Right kidney (tissue), 1 donor: Measurements from ENCODE around the gene TSPAN9.

ENCODE experiments used
- DNase-seq: peaks from one replicate; pipeline ENCODE4 v3.0.0-alpha.2; 2016

The TSPAN9 gene

DNA sequence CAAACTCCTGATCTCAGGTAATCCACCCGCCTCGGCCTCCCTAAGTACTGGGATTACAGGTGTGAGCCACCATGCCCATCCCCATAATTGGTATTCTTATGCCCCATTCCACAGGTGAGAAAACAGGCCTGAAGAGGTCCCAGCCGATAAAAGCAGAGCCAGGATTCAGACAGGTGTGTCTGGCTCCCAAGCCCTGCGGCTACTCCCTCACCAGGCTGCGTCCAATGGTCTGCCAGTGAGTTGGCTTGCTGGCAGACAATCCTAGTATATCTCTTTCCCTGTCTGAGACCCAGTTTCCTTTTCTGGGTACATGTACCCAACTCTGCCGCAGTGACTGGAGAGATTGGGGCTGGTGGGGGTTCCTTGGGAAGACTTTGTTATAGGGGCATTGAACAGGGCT is 1.9 kb upstream of the TSPAN9 start:
- DNase-seq = no peak

DNA sequence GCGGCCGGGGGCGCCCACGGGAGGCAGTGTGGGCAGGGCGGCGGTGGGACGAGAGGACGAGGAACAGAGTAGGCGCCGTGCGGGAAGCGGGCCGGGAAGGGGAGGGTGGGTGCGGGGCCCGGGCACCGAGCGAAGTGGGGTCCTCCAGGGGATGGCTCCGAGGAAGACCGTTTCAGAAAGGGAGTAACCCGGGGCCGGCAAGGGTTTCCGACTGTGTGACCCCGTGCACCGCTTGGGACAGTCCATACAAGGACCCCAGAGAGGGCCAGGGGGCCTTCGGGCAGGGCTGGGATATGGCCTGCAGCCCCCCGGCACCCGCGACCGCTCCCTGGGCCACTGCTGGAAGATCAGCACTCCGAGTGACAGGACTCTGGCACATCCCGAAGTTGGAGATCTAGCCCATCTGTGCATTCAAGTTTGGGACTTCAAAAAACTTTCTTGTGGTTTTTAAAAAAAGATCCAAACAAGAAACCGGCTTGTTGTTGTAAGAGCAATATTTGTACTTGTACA is 448 bp downstream of the TSPAN9 start:
- peak; percentile 71 for DNase-seq

DNA sequence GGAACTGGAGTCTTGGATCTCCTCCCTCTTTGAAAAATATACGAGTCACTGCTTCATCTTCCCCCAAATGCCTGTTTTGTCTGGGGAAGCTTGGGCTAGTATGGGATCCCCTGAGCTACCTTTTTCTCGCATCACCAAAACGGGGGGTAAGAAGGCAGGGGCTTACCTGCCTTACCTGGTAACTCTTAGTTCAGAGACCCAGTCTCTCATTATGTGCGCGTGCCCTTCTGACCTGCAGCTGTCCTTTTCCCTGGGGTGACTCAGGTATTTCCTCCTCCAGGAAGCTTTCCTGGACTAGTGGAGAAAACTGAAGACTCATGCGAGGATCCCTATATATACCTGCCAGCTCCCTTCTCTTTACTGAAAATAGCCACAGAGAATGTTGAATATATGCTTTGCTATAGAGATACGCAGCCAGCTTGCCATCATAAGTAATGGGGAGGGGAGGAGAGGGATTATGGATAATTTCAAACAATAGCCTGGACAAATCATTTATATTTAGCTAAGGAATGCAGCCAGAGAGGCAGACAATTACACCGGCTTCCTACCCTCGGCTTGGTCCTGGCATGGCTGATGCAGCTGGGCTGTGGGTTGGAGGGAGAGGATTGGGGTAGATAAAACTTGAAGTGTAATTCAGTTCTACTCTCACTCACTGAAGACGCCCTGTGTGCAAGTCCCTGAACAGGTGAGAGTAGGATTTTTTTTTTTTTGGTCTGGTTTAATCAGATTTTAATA is 1.1 kb downstream of the TSPAN9 start:
- DNase-seq = no peak

- no peak for DNase-seq
These were observed 3.9 kb downstream of the TSPAN9 start for GRCh38 chr12:3081091-3081490.

GRCh38 chr12:3081886-3082285 is 4.7 kb downstream of the TSPAN9 start:
- DNase-seq = no peak

GRCh38 chr12:3083241-3083920 is 6.2 kb downstream of the TSPAN9 start:
- no peak for DNase-seq

- DNase-seq = no peak
These were observed 6.8 kb downstream of the TSPAN9 start for GRCh38 chr12:3083921-3084347.

DNA sequence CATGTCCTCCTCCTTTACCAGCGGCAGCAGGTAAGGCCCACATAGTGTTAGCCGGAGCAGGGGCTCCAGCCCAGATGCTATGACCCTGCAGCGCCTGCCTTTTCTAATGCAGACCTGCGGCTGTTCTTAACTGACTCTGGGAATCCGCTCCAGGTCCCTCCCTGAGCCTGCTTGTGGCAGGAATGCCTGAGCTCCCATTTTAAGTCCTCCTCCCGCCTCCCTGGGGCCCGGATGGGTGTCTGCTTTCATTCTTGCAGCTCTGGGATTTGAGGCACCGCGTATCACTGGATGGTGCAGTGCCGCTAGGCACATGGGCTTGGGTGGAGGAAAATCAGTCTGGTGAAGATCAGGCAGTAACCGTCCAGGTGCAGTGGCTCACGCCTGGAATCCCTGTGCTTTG is 7.6 kb downstream of the TSPAN9 start:
- no peak for DNase-seq

DNA sequence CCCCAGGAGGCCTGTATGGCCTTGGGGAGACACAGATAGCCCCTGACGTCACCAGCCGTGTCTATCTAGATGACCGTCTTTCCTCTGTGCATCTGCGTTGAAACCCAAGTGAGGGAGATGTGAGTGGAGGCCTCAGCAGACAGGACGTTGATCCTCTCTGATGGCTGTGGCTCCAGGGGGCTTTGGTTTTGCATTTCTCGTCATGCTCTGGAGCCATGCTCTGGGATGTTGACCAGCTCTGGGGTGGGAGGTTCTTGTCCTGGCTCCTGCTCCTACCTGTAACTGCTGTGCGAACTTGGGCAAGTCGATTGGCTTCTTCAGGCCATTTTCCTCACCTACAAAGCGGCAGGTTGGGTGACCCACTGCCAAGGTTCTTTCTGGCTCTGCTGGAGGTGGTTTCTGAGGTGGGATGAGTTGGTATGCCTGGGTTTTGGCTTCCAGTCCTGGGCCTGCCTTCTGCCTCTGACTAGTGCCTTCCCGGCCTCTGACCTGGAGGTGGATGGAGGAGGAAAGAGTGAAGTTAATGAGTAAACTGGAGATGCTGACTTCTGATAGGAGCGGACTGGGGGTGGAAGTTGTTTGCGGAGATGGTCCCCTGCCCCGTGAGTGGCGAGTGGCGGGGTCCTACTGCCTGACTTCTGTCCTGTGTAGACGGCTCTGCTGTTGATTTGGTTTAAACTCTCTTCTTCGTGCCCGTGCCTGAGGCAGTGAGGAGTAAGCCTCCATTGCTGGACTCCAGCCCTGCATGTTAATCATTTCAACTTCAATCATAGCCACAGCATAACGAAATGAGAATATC is 8.4 kb downstream of the TSPAN9 start:
- DNase-seq = peak; percentile 55

DNA sequence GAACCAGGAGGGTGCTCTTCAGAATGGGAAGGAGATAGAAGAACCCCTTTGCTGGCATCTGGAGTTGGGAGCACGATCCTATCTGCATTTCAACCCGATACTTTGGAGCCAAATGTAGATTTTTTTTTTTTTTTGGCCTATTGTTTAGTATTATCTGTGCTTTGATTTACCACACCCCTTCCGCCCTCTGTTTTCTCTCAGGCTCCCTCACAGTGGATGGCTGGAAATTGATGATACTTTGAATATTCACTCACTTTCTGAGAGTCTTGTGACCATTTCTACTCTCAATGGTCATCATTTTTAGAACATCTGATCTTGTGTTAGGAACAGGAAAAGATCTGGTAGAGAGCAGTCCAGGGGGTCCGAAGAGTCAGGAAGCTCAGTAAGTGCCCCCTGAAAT is 9.0 kb downstream of the TSPAN9 start:
- DNase-seq = no peak

DNA sequence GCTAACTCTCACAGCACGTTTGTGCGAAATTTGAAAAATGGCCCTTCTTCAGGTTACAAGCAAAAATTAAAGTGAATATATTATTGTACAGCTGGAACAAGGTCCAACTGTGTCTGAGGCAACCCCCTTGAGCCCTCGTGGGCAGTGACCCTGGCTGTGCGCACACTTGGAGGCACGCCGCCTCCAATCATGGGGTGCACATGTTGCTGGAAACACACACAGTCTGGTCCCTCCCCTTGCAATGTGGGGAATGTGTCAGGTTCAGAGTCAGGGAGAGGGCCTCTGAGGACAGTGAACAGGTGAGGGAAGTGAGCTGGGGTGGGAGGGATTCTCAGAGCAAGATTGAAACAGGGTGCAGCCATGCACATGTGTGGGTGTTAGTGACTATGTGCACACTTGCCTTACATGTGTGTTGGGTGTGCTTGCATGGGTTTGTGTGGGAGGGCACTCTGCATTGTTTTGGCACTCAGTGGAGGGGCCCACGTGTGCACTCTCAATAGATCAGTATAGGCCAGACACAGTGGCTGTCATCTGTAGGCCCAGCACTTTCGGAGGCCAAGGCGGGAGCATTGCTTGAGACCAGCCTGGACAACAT is 9.6 kb downstream of the TSPAN9 start:
- no peak for DNase-seq

DNA sequence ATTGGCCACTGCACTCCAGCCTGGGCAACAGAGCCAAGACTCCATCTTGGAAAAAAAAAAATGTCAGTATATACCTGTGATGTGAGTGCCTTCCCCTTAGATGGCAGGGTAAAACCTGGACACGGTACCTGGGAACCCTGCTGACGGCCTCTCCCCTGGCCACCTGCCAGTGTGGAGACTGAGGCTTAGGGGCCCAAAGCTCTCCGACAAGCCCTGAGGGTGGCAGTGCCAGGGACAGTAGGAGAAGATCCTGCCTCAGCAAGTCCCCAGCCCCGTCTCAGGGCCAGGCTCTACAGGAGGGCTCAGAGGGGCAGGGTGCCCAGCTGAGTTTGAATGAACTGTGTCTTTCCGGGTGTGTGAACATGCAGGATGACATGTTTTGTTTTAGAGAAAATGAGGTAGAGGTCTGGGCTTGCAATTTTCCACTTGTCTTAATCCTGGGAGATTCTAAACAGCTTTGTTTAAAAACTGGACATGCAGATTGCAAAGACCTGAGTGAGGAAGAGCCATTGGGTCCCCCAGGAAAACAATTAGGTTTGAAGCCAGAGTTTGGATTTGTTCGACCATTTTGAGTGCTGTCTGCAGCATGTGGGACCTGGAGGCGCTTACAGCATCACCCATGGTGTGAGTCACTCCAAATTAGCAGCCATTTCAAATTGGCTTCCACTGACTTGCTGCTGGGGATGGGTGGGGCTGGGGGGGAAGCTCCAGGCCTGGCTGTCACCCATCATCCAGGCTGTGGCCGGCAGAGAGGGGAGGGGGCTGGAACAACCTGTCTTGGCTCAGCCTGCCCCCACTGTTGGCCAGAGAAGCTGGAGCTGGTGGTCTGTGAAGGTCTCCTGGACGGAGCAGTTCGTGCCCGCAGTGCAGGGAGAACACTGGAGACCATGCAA is 10.8 kb downstream of the TSPAN9 start:
- DNase-seq = no peak

- no peak for DNase-seq
These were observed 12.4 kb downstream of the TSPAN9 start for GRCh38 chr12:3089588-3089987.

GRCh38 chr12:3090240-3091037 is 13.3 kb downstream of the TSPAN9 start:
- DNase-seq = no peak

- DNase-seq = no peak
These were observed 13.8 kb downstream of the TSPAN9 start for GRCh38 chr12:3091038-3091319.

DNA sequence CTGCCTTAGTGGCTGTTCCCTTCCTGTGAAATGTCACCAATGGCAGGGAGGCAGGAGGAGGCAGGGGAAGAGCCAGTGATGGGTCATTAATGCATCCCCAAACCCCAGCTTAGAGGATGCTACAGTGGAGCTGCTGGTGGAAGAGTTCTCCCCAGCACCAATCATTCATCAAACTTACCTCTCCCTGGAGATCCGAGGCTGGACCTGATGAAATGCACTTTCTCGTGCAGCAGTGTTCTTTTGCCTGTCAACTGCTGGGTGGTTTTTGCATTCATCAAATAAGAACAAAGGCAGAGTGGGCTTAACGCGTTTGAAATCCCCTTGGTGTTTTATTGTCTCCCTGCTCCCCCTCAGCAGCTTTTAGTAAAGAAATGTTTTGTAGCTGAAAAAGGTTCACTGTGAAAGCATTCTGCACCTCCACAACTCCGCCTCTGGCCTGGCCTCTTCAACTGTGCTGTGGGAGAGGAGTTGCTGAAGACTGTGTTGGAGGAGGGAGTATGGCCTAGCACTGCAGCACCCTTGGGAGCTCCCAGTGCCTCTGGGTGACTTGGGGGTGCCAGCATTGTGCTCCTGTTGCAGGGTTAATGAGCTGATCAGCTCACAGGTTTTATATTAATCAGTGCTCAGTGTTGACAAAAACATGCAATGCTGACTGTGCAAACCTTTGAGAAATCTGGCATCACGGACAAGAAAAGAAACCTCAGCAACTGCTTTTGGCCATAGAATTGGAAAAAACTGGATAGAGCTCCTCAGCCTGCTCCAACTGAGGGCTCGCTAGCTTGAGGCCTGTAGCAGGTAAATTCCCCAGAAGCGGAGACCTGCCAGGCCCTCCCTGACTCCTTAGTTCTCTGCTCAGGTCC is 14.4 kb downstream of the TSPAN9 start:
- DNase-seq = no peak

DNA sequence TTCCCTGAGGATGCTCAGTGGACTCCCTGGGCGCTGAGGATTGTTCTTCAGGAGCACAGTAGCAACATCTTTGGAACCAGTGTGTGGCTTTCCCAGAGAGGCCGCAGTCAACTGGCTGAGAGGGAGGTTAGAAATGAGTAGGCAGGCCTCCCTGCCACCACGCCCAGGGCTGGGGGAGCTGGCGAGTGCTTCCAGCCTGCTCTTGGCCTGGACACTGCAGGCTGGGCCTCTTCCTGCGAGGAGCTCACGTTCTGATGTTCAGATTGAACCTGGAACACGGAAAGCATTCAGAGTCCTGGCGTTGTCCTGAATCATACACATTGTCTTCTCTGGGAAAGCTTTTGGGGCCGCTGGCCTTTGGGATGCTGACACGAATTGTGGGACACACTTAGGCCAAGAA is 15.6 kb downstream of the TSPAN9 start:
- DNase-seq = no peak

GRCh38 chr12:3097186-3097804 is 20.1 kb downstream of the TSPAN9 start:
- DNase-seq = no peak

DNA sequence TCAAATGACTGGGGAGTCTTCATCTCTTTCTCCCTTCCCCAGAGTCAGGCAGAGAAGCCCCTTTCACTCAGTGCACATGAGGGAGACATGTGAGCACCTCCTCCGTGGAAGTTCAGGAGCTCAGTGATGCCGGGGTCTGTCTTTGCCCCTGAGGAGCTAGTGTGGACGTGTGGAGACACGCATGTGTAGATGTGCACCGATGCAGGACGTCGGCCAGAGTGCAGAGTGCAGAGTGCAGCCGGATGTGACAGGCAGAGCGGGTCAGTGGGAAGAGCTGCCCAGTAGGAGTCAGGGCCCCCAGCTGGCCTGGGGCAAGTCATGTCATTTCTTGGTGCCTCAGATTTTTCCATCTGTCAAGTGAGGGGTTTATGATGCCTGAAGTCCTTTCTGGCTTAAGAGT is 20.7 kb downstream of the TSPAN9 start:
- DNase-seq = no peak

GRCh38 chr12:3098436-3098835 is 21.3 kb downstream of the TSPAN9 start:
- DNase-seq = no peak
